ENCODE results near the gene WDR77. TPM values are rescaled to one million over a fixed set of nuclear protein-coding genes. Genes with fewer than 3 reads are reported as not detected.

WDR77 gene
- polyA plus RNA-seq, 3 donors: 26.4 to 62.2 (median 28.1) TPM

DNA sequence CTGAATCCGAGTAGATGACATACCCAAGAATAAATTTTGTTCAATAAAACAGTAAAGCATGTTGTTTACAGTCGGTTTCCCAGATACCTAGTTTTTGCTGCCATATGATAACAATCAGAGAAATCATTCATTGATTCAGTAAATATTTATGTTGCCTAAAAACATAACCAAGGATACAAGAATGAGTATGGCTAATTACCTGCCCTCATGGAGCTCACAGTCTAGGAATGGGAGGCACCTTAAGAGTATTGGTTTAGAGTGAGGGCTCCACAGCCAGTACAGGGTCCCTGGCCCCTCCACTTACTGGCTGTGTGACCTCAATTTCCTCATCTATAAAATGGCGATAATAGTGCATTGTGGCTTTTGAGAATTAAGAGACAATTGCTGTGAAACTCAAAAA, 1.1 kb upstream of the WDR77 start:
- peaks cover 0 to 2% (median 0%) of the 10 kb centered on the region in 7 donors for H3K9me3 Mint-ChIP-seq
- peaks cover 49 to 57% of the 10 kb centered on the region in 2 donors for H3K36me3 Mint-ChIP-seq
- no peak for DNase-seq
- no CpG with 5 or more reads among the region's 3 CpGs for WGBS (ENCODE audit: insufficient coverage)
- H3K4me3 Mint-ChIP-seq: peak overlapping the region; percentile 99 to 100
- no peak for TF ChIP-seq CTCF (IDR thresholded peaks at IDR 0.05)
- peak overlapping the region; percentile 90 to 97 (median 94) for H3K4me3 ChIP-seq (replicated peaks in 1 of 3; ENCODE audit: low read depth in 2 of 3, low read length in 3 of 3)
- no peaks in the 10 kb centered on the region for H3K9me3 ChIP-seq (replicated peaks in 1 of 2; ENCODE audit: control insufficient read depth in 1 of 2, insufficient read depth in 1 of 2, low read length in 2 of 2)
- peak overlapping the region in 1 of 2 donors; percentile 95 for H3K27ac ChIP-seq (ENCODE audit: low read depth in 1 of 2, low read length in 2 of 2)
- peak overlapping the region; percentile 98 to 100 (median 99) for H3K27ac Mint-ChIP-seq
- peaks cover 30% of the 10 kb centered on the region for H4K20me1 ChIP-seq (ENCODE audit: insufficient read depth, low read length)
- H3K27me3 Mint-ChIP-seq (ENCODE audit: low read depth in 3 of 3): peaks cover 0 to 2% (median 0%) of the 10 kb centered on the region in 3 donors
- H3K27me3 ChIP-seq (ENCODE audit: control insufficient read depth in 2 of 2, insufficient read depth in 2 of 2, low read length in 2 of 2): no peaks in the 10 kb centered on the region
- peaks cover 78% of the 10 kb centered on the region for H3K79me2 ChIP-seq (ENCODE audit: insufficient read depth, low read length)
- peaks cover 25 to 67% of the 10 kb centered on the region in 2 donors for H3K36me3 ChIP-seq (replicated peaks in 1 of 2; ENCODE audit: control insufficient read depth in 1 of 2, insufficient read depth in 2 of 2, low read length in 2 of 2)
- peaks cover 54% of the 10 kb centered on the region for H3K4me1 Mint-ChIP-seq
- peaks cover 25 to 41% of the 10 kb centered on the region in 2 donors for H3K4me1 ChIP-seq (ENCODE audit: control insufficient read depth in 1 of 2, insufficient read depth in 2 of 2, low read length in 2 of 2)
- peak overlapping the region; percentile 90 for H2AFZ ChIP-seq (ENCODE audit: insufficient read depth, low read depth, low read length, poor library complexity, severe bottlenecking)
- peak overlapping the region; percentile 93 for H3K4me2 ChIP-seq (replicated peaks; ENCODE audit: extremely low read depth, low read length, poor library complexity, severe bottlenecking)
- H3K9ac ChIP-seq (ENCODE audit: insufficient read depth, low read length, poor library complexity, severe bottlenecking): peak overlapping the region; percentile 93
- intact Hi-C loops (cut with micrococcal nuclease): loop anchor here in 1 of 2 donors (10.0 kb wide), 1 partner anchor 55 kb away; the partner anchor contains the start of genes ADORA3 and TMIGD3

- Mint-ChIP-seq H3K27ac (peak overlapping the region; percentile 98 to 100 (median 99)), H3K27me3 (ENCODE audit: low read depth in 3 of 3) (peaks cover 0 to 2% (median 0%) of the 10 kb centered on the region in 3 donors), H3K9me3 (peaks cover 0 to 2% (median 0%) of the 10 kb centered on the region in 7 donors), H3K4me1 (peaks cover 52% of the 10 kb centered on the region), H3K4me3 (peak overlapping the region; percentile 99 to 100), H3K36me3 (peaks cover 50 to 58% of the 10 kb centered on the region in 2 donors)
- 0% methylated on average over 4 of the region's 8 CpGs for WGBS (ENCODE audit: insufficient coverage)
- Histone ChIP-seq H3K4me1 (ENCODE audit: control insufficient read depth in 1 of 2, insufficient read depth in 2 of 2, low read length in 2 of 2) (peaks cover 25 to 41% of the 10 kb centered on the region in 2 donors), H3K9me3 (replicated peaks in 1 of 2; ENCODE audit: control insufficient read depth in 1 of 2, insufficient read depth in 1 of 2, low read length in 2 of 2) (no peaks in the 10 kb centered on the region), H3K27me3 (ENCODE audit: control insufficient read depth in 2 of 2, insufficient read depth in 2 of 2, low read length in 2 of 2) (no peaks in the 10 kb centered on the region), H3K9ac (ENCODE audit: insufficient read depth, low read length, poor library complexity, severe bottlenecking) (peak overlapping the region; percentile 93), H2AFZ (ENCODE audit: insufficient read depth, low read depth, low read length, poor library complexity, severe bottlenecking) (peak overlapping the region; percentile 90), H3K27ac (ENCODE audit: low read depth in 1 of 2, low read length in 2 of 2) (peak overlapping the region; percentile 87 to 95), H3K4me3 (replicated peaks in 1 of 3; ENCODE audit: low read depth in 2 of 3, low read length in 3 of 3) (peak overlapping the region; percentile 90 to 97 (median 94)), H4K20me1 (ENCODE audit: insufficient read depth, low read length) (peaks cover 25% of the 10 kb centered on the region), H3K4me2 (replicated peaks; ENCODE audit: extremely low read depth, low read length, poor library complexity, severe bottlenecking) (peak overlapping the region; percentile 93), H3K36me3 (replicated peaks in 1 of 2; ENCODE audit: control insufficient read depth in 1 of 2, insufficient read depth in 2 of 2, low read length in 2 of 2) (peaks cover 24 to 67% of the 10 kb centered on the region in 2 donors), H3K79me2 (ENCODE audit: insufficient read depth, low read length) (peaks cover 73% of the 10 kb centered on the region)
- no peak for DNase-seq
- intact Hi-C loops (cut with micrococcal nuclease): loop anchor here in 1 of 2 donors (5.0 to 10.0 kb wide), 4 partner anchors 55 to 487 kb away; partner anchors contain the start of genes ADORA3, DDX20, LRIF1 and TMIGD3
- TF ChIP-seq CTCF (IDR thresholded peaks at IDR 0.05): no peak
These were observed 604 bp upstream of the WDR77 start for GRCh38 chr1:111449703-111450017.
